Activated CD4-positive, alpha-beta T cell treated with anti-CD3 and anti-CD28 coated beads, Interleukin-2, amount 50 U/mL, for 48 hours (primary cell): ENCODE data around the gene HLA-C.
A peak's percentile ranks its signal among the peaks of the same experiment; 100 is the strongest.
"Not testable (repeated sequence)": the region's sequence is repeated elsewhere in the genome, so short reads cannot be mapped to it uniquely, and the experiment has no call there.

ENCODE experiments used
- DNase-seq, 2 experiments: peaks; one replicate each; pipeline ENCODE4 v3.0.0-alpha.2; 2020

Gene HLA-C

DNA sequence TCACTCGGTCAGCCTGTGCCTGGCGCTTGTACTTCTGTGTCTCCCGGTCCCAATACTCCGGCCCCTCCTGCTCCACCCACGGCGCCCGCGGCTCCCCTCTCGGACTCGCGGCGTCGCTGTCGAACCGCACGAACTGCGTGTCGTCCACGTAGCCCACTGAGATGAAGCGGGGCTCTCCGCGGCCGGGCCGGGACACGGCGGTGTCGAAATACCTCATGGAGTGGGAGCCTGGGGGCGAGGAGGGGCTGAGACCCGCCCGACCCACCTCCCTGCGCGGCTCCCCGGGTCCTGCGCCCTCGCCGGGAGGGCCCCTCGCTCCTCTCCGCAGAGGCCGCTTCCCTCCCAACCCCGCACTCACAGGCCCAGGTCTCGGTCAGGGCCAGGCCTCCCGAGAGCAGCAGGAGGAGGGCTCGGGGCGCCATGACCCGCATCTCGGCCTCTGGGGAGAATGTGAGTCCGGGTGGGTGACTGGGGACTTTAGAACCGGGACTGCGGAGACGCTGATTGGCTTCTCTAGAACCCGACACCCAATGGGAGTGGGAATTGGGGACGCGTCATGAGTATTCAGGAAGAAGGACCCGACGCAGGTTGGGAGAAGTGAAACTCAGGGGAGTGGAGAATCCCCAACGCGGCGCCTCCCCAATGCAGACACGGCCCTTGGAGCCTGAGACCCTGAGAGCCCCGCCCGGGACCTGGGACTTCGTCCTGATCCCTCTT lies at the start of gene HLA-C:
Gene HLA-C (minus strand): TSS at position 452 of the 717 bp plus-strand sequence. CDS start 21 bp downstream, at position 431.
- DNase-seq = peak; percentile 83 to 89

- no peak for DNase-seq
Observed at GRCh38 chr6:31321005-31321707, 49.3 kb upstream of the HLA-C start.

GRCh38 chr6:31317036-31317435 lies 45.1 kb upstream of the HLA-C start:
- no peak for DNase-seq

GRCh38 chr6:31309641-31310040 lies 37.7 kb upstream of the HLA-C start:
- no peak for DNase-seq

DNA sequence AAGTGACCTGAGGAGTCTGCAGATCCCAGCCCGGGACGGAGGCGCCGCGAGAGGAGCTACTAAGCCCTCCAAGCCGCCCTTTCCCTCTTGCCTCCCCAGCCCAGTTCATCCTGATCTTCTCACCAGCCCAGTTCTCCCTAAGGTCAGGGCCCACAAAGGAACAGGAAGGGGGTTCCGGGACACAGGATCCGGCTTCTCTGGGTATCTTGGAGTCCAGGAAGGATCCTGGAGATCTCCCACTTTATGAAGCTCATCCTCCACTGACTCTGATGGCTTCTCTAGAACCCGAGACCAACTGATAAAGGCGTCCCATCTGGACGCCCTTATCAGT lies 36.9 kb upstream of the HLA-C start:
- DNase-seq = no peak

- DNase-seq = peak; percentile 63 to 69
Observed at GRCh38 chr6:31308050-31308844, 36.4 kb upstream of the HLA-C start.

GRCh38 chr6:31307669-31308049 lies 35.8 kb upstream of the HLA-C start:
- no peak for DNase-seq

DNA sequence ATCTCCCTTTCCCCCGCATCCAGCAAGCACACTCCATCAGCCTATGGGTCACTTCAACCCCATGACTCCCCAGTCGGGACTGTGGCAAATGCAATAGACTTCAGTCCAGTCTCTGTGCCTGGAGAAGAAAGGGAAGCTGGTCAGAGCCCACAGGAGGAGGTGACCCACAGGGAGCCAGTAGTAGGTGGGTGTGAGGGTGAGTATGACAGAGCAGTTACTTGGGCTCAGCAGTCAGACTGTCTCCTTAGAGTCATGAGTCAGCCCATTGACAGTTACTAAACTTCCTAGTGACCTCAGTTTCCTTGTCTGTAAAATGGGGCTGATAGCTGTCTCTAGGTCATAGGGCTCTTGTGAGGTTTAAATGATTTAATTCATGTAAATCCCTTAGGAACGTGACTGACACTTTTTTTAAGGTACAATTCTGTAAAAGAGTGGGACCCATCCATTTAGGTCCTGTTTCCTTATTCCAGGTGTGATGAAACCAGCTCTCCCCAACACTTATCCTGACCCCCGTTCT lies 33.9 kb upstream of the HLA-C start:
- DNase-seq = no peak

- no peak for DNase-seq
Observed at GRCh38 chr6:31304683-31305082, 32.8 kb upstream of the HLA-C start.

- no peak for DNase-seq
Observed at GRCh38 chr6:31300797-31301196, 28.9 kb upstream of the HLA-C start.

- DNase-seq = no peak
Observed at GRCh38 chr6:31299947-31300346, 28.1 kb upstream of the HLA-C start.

DNA sequence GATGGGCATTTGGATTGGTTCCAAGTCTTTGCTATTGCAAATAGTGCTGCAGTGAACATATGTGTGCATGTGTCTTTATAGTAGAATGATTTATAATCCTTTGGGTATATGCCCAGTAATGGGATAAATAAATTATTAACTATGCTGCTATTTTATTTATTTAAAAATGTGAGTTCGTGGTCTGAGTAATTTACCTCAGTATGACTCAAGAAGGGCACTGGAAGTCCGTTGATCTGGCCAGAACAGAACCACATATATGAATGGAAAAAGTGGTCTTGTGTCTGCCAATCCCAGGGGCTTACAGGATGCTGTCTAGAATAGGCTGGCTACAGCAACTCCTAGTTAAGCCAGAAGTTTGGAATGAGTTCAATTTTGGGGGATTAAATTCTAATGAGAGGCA lies 27.6 kb upstream of the HLA-C start:
- DNase-seq = no peak

DNA sequence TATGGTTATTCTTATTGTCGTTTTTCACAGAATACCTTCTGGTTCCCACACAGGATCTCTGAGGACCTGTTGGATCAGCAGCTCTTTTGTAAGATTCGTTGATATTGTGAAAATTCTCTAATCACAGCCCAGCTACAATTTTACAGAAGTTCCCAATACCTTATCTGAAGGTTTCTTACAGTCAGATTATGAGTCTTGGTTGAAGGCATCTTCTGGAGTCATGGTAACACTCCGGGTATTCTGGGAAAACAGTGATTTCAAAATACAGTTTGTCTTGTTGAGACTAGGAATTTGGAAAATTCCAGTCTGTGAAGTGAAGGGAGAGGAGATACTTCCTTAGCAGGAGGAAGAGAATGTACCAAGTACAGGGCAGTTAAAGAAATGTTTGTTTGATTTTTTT lies 22.2 kb upstream of the HLA-C start:
- DNase-seq = no peak

DNA sequence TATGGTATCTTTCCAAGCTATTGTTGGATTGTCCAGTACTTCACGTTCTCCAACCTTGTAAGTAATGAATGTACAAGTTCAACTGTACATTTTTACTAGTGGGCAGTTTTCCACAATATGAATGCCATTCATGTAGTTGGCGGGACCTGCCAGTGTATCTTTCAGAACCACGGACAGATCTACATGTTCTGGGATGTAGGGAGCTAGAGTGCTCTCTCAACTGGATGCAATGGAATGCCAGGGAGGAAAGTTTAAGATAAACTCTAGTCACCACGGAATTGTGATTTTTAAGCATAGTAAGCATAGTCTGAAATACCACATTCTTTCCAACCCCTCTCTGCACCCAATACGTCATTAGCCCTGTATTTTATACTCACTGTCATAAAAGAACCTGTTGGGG lies 21.5 kb upstream of the HLA-C start:
- DNase-seq = no peak

- DNase-seq = no peak
Observed at GRCh38 chr6:31289788-31290187, 17.9 kb upstream of the HLA-C start.

DNA sequence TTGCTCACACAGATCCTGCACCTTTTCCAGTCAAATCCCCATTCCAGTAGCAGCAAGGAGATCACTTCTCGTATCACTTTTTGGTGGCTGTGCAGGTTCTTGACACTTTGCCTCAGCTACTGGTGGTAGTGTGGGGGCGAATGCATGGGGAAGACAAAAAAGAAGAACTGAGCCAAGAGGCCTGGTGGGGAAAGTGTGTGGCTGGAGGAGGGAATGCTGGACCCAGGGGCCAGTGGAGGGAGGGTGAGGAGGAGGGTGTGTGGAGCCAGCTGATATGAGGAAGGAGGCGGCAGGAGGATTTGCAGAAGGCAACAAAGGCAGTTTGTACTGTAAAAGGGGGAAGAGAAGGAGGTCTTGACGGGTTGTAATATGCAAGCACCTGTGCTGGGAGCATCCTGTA lies 15.7 kb upstream of the HLA-C start:
- DNase-seq = no peak

DNA sequence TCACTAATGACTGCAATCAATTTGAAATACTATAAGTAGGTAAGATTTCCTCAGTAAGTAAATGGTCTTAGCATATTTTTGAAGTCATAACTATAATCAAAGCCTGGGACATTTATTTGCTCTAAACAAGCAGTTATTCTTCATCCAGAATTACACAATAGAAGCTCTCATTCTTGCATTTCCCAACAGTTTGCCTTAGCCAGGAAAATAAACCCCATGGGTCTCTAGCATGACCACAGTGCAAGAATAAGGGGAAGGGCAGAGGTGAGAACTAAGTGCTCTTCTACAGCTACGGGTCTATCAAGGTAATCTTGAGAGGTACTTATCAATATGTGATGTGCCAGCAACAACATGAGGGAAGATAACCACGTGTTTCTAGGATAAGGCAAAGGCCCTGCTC lies 14.1 kb upstream of the HLA-C start:
- no peak for DNase-seq

GRCh38 chr6:31285486-31285885 lies 13.6 kb upstream of the HLA-C start:
- no peak for DNase-seq

GRCh38 chr6:31279647-31280046 lies 7.8 kb upstream of the HLA-C start:
- not testable (repeated sequence) for DNase-seq

- peak; percentile 44 to 51 for DNase-seq
Observed at GRCh38 chr6:31272836-31273626, 1.1 kb upstream of the HLA-C start.

DNA sequence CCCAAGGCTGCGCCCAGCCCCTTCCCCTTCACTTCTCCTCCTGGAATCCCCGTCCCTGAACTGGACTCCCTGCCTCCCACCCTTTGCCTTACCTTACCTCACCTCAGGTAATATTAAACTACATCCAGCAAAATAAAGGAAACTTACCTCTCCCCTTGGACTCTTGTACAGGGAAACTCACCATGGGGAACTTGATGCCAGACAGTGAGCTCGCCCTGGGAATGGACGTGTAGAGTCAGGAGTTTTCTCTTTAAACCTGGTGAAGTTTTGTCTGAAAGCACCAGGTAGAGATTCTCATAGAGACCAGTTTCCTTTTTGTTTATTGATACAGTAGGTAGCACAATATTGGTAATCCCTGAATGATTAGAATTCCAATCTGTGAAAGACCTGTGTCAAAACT lies 544 bp upstream of the HLA-C start:
- peak in 1 of 2 experiments; percentile 14 for DNase-seq

DNA sequence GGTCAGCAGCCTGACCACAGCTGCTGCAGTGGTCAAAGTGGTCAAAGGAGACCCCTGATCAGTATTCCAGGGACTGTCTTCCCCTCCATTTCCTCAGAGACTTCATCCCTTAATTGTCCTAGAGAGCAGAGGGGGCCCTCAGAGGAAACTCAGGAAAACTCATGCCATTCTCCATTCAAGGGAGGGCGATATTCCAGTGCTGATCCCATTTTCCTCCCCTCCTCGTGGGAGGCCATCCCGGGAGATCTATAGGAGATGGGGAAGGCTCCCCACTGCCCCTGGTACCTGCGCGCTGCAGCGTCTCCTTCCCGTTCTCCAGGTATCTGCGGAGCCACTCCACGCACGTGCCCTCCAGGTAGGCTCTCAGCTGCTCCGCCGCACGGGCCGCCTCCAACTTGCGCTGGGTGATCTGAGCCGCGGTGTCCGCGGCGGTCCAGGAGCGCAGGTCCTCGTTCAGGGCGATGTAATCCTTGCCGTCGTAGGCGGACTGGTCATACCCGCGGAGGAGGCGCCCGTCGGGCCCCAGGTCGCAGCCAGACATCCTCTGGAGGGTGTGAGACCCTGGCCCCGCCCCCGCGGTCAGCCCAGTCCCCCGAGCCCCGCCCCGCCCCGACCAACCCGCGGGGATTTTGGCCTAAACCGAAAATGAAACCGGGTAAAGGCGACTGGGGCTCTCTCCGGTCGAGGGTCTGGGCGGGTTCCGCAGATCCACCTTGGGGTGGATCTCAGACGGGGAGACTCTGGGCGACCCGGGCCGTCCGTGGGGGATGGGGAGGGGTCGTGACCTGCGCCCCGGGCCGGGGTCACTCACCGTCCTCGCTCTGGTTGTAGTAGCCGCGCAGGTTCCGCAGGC lies 878 bp downstream of the HLA-C start:
- peak; percentile 64 to 69 for DNase-seq
